Erythroblast (primary cell): Measurements from ENCODE around the gene WNK4.

Experiments
- GATA1 ChIP-seq: IDR thresholded peaks from 2 replicates; pipeline ENCODE4 v1.6.1; 2011; ENCODE audit warnings: low read depth, mild to moderate bottlenecking, control low read depth, low read length, moderate library complexity
- POLR2A ChIP-seq: IDR thresholded peaks from 2 replicates; pipeline ENCODE4 v1.6.1; 2011; ENCODE audit warnings: mild to moderate bottlenecking, low read length

GRCh38 chr17:42806249-42806648, 25.8 kb downstream of the WNK4 start:
- no peak for TF ChIP-seq POLR2A
- TF ChIP-seq GATA1 = no peak
